HG03064 (cell line): Measurements from ENCODE around the gene OR13C2.
"Not testable (repeated sequence)": the region's sequence is repeated elsewhere in the genome, so short reads cannot be mapped to it uniquely, and the experiment has no call there.

ENCODE experiments used
- ATAC-seq: cut with Tn5 transposase; IDR thresholded peaks from one replicate; pipeline ENCODE4 v1.9.1; 2021; ENCODE audit warnings: low read depth; ENCODE audit not compliant: unreplicated experiment

OR13C2 gene

GRCh38 chr9:104605527-104605926 is at the start of gene OR13C2:
OR13C2 (minus strand) TSS chr9:104605627; CDS start chr9:104605627, 0 bp downstream.
- ATAC-seq, result not testable (repeated sequence)

GRCh38 chr9:104635456-104635855 is 30.0 kb upstream of the OR13C2 start:
- no peak for ATAC-seq

GRCh38 chr9:104633976-104634520 is 28.6 kb upstream of the OR13C2 start:
- no peak for ATAC-seq

- not testable (repeated sequence) for ATAC-seq
Measured at GRCh38 chr9:104625964-104626363, 20.5 kb upstream of the OR13C2 start.

- ATAC-seq, result no peak
Measured at GRCh38 chr9:104618104-104618503, 12.7 kb upstream of the OR13C2 start, which contains the start of gene OR13C9. OR13C9 (minus strand) TSS chr9:104618204; CDS start chr9:104618204, 0 bp downstream.

- no peak for ATAC-seq
Measured at GRCh38 chr9:104617418-104617817, 12.0 kb upstream of the OR13C2 start.

- no peak for ATAC-seq
Measured at GRCh38 chr9:104611213-104611612, 5.8 kb upstream of the OR13C2 start.

GRCh38 chr9:104608336-104608735 is 2.9 kb upstream of the OR13C2 start:
- ATAC-seq, result no peak

- no peak for ATAC-seq
Measured at GRCh38 chr9:104606152-104606551, 725 bp upstream of the OR13C2 start.

GRCh38 chr9:104604801-104605200 is 626 bp downstream of the OR13C2 start:
- no peak for ATAC-seq

GRCh38 chr9:104599313-104599712 is 6.1 kb downstream of the OR13C2 start, which contains the start of gene OR13C5:
OR13C5 (minus strand) TSS chr9:104599413; CDS start chr9:104599413, 0 bp downstream.
- not testable (repeated sequence) for ATAC-seq

- ATAC-seq, result not testable (repeated sequence)
Measured at GRCh38 chr9:104598749-104599148, 6.7 kb downstream of the OR13C2 start.

GRCh38 chr9:104589626-104590025 is 15.8 kb downstream of the OR13C2 start:
- no peak for ATAC-seq

- no peak for ATAC-seq
Measured at GRCh38 chr9:104586496-104587180, 18.8 kb downstream of the OR13C2 start.

GRCh38 chr9:104580562-104580961 is 24.9 kb downstream of the OR13C2 start:
- ATAC-seq, result no peak

GRCh38 chr9:104577263-104577662 is 28.2 kb downstream of the OR13C2 start:
- no peak for ATAC-seq

- no peak for ATAC-seq
Measured at GRCh38 chr9:104575456-104575855, 30.0 kb downstream of the OR13C2 start.

GRCh38 chr9:104572612-104573011 is 32.8 kb downstream of the OR13C2 start:
- ATAC-seq, result no peak

- no peak for ATAC-seq
Measured at GRCh38 chr9:104568868-104569267, 36.6 kb downstream of the OR13C2 start, which contains the start of gene OR13C8. OR13C8 (plus strand) TSS chr9:104569168; CDS start chr9:104569168, 0 bp downstream.

- no peak for ATAC-seq
Measured at GRCh38 chr9:104564358-104564757, 41.1 kb downstream of the OR13C2 start.

GRCh38 chr9:104556830-104557634 is 48.4 kb downstream of the OR13C2 start:
- ATAC-seq, result no peak
